Rectal smooth muscle tissue (tissue), 1 donor: ENCODE measurements around the gene ADPRHL1.

Source experiments
- H3K27ac ChIP-seq: one replicate; pipeline ENCODE4 v1.7.0; 2013; ENCODE audit warnings: low read depth, low read length, inconsistent platforms
- H3K27me3 ChIP-seq: one replicate; pipeline ENCODE4 v1.7.0; 2013; ENCODE audit warnings: low read length; ENCODE audit not compliant: control insufficient read depth, insufficient read depth
- H3K36me3 ChIP-seq: one replicate; pipeline ENCODE4 v1.7.0; 2013; ENCODE audit warnings: low read length; ENCODE audit not compliant: control insufficient read depth, insufficient read depth
- H3K4me1 ChIP-seq: one replicate; pipeline ENCODE4 v1.7.0; 2013; ENCODE audit warnings: low read length; ENCODE audit not compliant: control insufficient read depth, insufficient read depth
- H3K4me3 ChIP-seq: one replicate; pipeline ENCODE4 v1.7.0; 2013; ENCODE audit warnings: low read length
- H3K9ac ChIP-seq: one replicate; pipeline ENCODE4 v1.7.0; 2013; ENCODE audit warnings: low read length

ADPRHL1 gene

GRCh38 chr13:113452942-113453901 is at the start of gene ADPRHL1:
Gene ADPRHL1, minus strand, starts transcription at chr13:113453488. Its CDS starts 51 bp downstream, at chr13:113453437.
- Histone ChIP-seq H3K27ac (peak within 1 kb of the TSS; percentile 71), H3K27me3 (no peaks in the 10 kb centered on the region), H3K36me3 (peaks cover 18% of the 10 kb centered on the region), H3K9ac (no peak within 1 kb of the TSS), H3K4me1 (peaks cover 9% of the 10 kb centered on the region), H3K4me3 (no peak within 1 kb of the TSS)

GRCh38 chr13:113502686-113503085 is 49.4 kb upstream of the ADPRHL1 start:
- no peaks in the 10 kb centered on the region for H3K27me3 ChIP-seq
- no peak overlapping the region for H3K9ac ChIP-seq
- peaks cover 28% of the 10 kb centered on the region for H3K36me3 ChIP-seq
- no peaks in the 10 kb centered on the region for H3K4me1 ChIP-seq
- H3K4me3 ChIP-seq, result no peak overlapping the region
- no peak overlapping the region for H3K27ac ChIP-seq

DNA sequence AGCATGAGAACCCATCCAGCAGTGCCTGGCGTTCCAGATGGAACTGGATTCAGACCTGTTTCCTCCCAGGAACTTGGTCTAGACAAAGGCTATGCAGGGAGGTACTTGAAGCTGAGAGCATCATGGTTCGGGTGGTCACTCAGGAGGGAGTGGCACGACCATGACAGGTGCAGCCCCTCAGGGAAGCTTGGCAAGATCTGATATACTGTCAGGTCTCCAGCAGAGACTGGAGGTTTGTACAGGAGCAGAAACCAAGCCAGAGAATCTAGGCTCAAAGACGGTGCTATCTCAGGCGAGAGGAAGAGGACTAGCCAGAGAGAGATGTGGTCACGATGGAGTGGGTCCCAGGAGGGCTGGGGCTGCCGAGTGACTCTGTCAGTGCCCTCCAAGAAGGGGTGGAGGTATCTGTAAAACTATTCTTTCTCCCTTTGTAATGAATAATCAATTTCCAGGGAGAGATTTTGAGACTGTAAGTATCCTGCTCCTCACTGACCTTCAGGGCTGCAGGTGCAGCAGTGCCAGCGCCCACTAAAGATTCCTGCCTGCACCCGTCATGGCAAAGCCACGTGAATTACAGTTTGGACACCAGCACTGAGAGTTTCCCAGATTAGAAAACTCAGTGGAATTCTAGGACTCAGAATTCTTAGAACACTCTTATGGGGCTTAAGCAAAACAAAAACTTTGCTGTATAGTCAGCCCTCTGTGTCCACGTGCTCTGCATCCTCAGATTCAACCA is 47.4 kb upstream of the ADPRHL1 start:
- Histone ChIP-seq H3K27ac (no peak overlapping the region), H3K4me3 (no peak overlapping the region), H3K36me3 (peaks cover 37% of the 10 kb centered on the region), H3K4me1 (peaks cover 5% of the 10 kb centered on the region), H3K9ac (no peak overlapping the region), H3K27me3 (no peaks in the 10 kb centered on the region)

DNA sequence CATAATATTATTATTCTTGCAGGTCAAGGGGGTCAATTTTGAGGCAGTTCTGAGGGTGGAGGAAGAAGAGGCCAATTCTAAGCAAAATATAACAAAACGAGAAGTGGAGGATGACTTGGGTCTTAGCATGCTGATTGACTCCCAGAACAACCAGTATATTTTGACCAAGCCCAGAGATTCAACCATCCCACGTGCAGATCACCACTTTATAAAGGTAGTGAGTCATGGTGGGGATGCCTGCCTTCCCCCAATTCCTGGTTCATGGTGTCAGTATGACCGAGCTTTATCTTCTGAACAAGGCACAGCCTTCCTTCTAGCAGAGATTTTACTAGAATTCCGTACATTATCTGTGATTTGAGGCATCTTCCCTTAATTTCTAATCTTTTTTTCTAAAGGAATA is 46.6 kb upstream of the ADPRHL1 start:
- Histone ChIP-seq H3K27ac (no peak overlapping the region), H3K27me3 (no peaks in the 10 kb centered on the region), H3K4me3 (no peak overlapping the region), H3K4me1 (peaks cover 10% of the 10 kb centered on the region), H3K36me3 (peaks cover 41% of the 10 kb centered on the region), H3K9ac (no peak overlapping the region)

GRCh38 chr13:113498905-113499304 is 45.6 kb upstream of the ADPRHL1 start:
- Histone ChIP-seq H3K9ac (no peak overlapping the region), H3K4me1 (peaks cover 14% of the 10 kb centered on the region), H3K27me3 (no peaks in the 10 kb centered on the region), H3K27ac (no peak overlapping the region), H3K36me3 (peaks cover 35% of the 10 kb centered on the region), H3K4me3 (no peak overlapping the region)

DNA sequence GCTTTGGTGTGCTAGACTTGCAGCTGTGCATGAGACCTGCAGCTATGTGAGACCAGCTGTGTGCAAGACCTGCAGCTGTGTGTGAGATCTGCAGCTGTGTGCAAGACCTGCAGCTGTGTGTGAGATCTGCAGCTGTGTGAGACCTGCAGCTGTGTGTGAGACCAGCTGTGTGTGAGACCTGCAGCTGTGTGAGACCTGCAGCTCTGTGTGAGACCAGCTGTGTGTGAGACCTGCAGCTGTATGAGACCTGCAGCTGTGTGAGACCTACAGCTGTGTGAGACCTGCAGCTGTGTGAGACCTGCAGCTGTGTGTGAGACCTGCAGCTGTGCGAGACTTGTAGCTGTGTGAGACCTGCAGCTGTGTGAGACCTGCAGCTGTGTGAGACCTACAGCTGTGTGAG is 43.9 kb upstream of the ADPRHL1 start:
- H3K27me3 ChIP-seq, result no peaks in the 10 kb centered on the region
- peaks cover 20% of the 10 kb centered on the region for H3K4me1 ChIP-seq
- peaks cover 30% of the 10 kb centered on the region for H3K36me3 ChIP-seq
- H3K9ac ChIP-seq, result no peak overlapping the region
- no peak overlapping the region for H3K27ac ChIP-seq
- no peak overlapping the region for H3K4me3 ChIP-seq

DNA sequence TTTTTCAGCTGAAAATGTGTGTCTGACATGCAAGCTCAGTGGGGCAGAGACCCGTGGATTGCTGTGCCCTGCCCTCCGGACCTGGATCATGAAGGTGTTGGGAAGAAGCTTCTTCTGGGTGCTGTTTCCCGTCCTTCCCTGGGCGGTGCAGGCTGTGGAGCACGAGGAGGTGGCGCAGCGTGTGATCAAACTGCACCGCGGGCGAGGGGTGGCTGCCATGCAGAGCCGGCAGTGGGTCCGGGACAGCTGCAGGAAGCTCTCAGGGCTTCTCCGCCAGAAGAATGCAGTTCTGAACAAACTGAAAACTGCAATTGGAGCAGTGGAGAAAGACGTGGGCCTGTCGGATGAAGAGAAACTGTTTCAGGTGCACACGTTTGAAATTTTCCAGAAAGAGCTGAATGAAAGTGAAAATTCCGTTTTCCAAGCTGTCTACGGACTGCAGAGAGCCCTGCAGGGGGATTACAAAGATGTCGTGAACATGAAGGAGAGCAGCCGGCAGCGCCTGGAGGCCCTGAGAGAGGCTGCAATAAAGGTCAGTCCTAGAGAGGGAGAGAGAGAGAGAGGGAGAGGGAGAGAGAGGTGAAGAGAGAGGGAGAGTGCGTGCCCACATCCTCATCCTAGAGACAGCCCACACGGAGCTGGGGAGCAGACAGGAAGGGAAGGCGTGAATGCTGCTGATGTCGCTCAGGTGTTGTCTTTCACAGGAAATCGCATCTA is 42.4 kb upstream of the ADPRHL1 start:
- Histone ChIP-seq H3K9ac (no peak overlapping the region), H3K4me1 (peaks cover 24% of the 10 kb centered on the region), H3K27ac (peak overlapping the region; percentile 24), H3K27me3 (no peaks in the 10 kb centered on the region), H3K4me3 (peak overlapping the region; percentile 13), H3K36me3 (peaks cover 26% of the 10 kb centered on the region)

DNA sequence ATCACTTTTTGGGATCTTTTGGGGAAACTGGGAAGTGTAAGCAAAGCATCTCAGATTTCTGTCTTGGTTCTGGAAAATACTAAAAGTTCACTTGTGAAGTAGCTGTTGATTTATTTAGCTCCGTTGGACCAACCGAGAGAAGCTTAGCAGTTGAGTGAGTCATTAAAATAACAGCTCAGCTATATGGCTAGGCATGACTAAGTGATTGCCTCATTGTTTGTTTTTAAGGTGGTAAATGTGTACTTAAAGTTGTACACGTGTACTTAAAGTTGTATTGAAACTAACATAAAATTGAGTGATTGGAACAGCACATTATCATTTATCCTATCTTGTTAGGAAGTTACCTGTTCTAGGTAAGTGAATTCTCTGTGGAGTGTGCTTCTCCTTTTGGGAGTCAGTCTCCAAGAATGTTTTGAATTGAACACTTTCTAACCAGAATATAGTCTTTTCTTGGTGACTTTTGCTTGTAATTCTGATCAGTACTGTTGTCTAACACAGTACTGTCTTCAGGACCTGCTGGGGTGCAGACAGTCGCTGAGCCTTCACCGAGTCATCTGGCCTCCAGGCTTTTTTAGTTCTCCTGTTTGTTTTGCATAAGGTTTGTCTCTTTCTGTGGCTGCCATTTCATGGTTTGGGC is 40.1 kb upstream of the ADPRHL1 start:
- Histone ChIP-seq H3K27me3 (no peaks in the 10 kb centered on the region), H3K9ac (no peak overlapping the region), H3K4me3 (peak overlapping the region; percentile 6), H3K27ac (peak overlapping the region; percentile 50), H3K36me3 (peaks cover 15% of the 10 kb centered on the region), H3K4me1 (peaks cover 33% of the 10 kb centered on the region)

- Histone ChIP-seq H3K36me3 (peaks cover 7% of the 10 kb centered on the region), H3K4me1 (peaks cover 33% of the 10 kb centered on the region), H3K27ac (peak overlapping the region; percentile 81), H3K4me3 (peak overlapping the region; percentile 81), H3K27me3 (no peaks in the 10 kb centered on the region), H3K9ac (no peak overlapping the region)
Observed at GRCh38 chr13:113491982-113492381, 38.7 kb upstream of the ADPRHL1 start.

GRCh38 chr13:113491418-113491883 is 38.2 kb upstream of the ADPRHL1 start:
- Histone ChIP-seq H3K36me3 (peaks cover 7% of the 10 kb centered on the region), H3K9ac (peak overlapping the region; percentile 69), H3K27ac (peak overlapping the region; percentile 81), H3K4me3 (peak overlapping the region; percentile 81), H3K27me3 (no peaks in the 10 kb centered on the region), H3K4me1 (peaks cover 33% of the 10 kb centered on the region)

GRCh38 chr13:113490496-113491417 is 37.5 kb upstream of the ADPRHL1 start, which contains the start of gene DCUN1D2:
Gene DCUN1D2, minus strand, starts transcription at chr13:113490711. Its CDS starts 42 bp downstream, at chr13:113490669.
- H3K27me3 ChIP-seq, result no peaks in the 10 kb centered on the region
- H3K27ac ChIP-seq, result peak within 1 kb of the TSS; percentile 81
- H3K4me1 ChIP-seq, result peaks cover 33% of the 10 kb centered on the region
- H3K4me3 ChIP-seq, result peak within 1 kb of the TSS; percentile 81
- peaks cover 5% of the 10 kb centered on the region for H3K36me3 ChIP-seq
- H3K9ac ChIP-seq, result peak within 1 kb of the TSS; percentile 69
